ENCODE measurements around the gene HS6ST3.

HS6ST3 gene

DNA sequence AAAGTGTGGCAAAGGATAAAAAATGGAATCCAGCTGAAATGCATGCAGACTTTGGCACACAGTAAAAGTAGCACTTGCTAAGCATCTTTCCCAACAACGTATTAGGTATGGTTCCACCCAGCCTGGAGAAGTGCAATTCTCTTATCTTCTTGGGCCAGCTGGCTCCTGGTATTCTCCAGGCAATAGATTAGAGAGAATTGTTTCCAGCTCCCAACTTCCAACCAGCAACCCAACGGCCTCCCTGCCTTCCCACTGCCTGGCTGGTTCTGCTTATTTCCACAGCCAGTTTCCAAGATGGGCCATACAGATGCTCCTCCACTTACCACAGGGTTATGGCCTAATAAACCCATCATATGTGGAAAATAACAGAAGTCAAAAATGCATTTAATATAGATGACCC lies 771.0 kb downstream of the HS6ST3 start:
- no peak for DNase-seq

GRCh38 chr13:96862093-96862492 lies 772.2 kb downstream of the HS6ST3 start:
- no peak for DNase-seq

DNA sequence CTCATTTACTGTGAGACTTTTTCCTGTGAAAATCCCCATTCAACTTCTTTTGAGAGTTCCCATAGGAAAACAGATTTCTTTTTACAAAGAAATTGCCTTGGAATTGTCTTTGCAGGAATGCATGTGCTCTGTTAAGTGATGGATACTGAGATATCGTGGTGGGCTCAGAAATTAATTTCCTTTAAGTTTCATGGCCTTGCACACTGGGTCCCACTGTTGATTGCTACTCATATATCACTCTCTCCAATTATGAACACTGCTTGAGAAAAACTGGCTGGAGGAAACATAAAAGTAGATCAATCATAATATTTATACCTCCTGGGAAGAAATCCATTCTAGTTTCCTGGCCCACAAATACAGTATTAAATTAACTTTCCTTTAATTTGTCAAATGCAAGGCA lies 773.1 kb downstream of the HS6ST3 start:
- DNase-seq = no peak

GRCh38 chr13:96871469-96871868 lies 781.6 kb downstream of the HS6ST3 start:
- no peak for DNase-seq

GRCh38 chr13:96880419-96880818 lies 790.5 kb downstream of the HS6ST3 start:
- DNase-seq = no peak

Data from CD4-positive, alpha-beta T cell treated with Interleukin-21 for 1 hour (primary cell).